Transverse colon (tissue), 4 donors: ENCODE results near the gene SPACA4. TPM values are rescaled to one million over a fixed set of nuclear protein-coding genes. Genes with fewer than 3 reads are reported as not detected.

Experiments
- DNase-seq: peaks from one replicate; pipeline ENCODE4 v3.0.0-alpha.2; 2019
- H3K27ac ChIP-seq, 4 donors: fragments of 200-600 bp; sonication (generic); 2 replicates each; pipeline ENCODE4 v1.5.1; 2016 to 2018; ENCODE audit warnings: inconsistent platforms in 4 of 4
- H3K27me3 ChIP-seq: fragments of 200-600 bp; sonication (generic); 2 replicates; pipeline ENCODE4 v1.5.1; 2017; ENCODE audit warnings: inconsistent platforms
- H3K36me3 ChIP-seq, 4 donors: fragments of 200-600 bp; sonication (generic); 2 replicates each; pipeline ENCODE4 v1.5.1; 2017 to 2019; ENCODE audit warnings: inconsistent platforms in 4 of 4
- H3K4me1 ChIP-seq, 4 donors: fragments of 200-600 bp; sonication (generic); 2 replicates each; pipeline ENCODE4 v1.5.1; 2017 to 2020; ENCODE audit warnings: inconsistent platforms in 4 of 4
- H3K4me3 ChIP-seq, 4 donors: fragments of 200-600 bp; sonication (generic); 1 replicate in 1 of 4; 2 replicates in 3 of 4; pipeline versions ENCODE4 v1.5.1 to v1.6.1; 2017 to 2019; ENCODE audit warnings: inconsistent platforms in 4 of 4
- H3K9me3 ChIP-seq, 2 donors: fragments of 200-600 bp; sonication (generic); 2 replicates each; pipeline ENCODE4 v1.5.1; 2017 to 2019; ENCODE audit warnings: inconsistent platforms in 2 of 2
- EP300 ChIP-seq: sonication (generic); formaldehyde crosslinking; IDR thresholded peaks from one replicate; pipeline ENCODE4 v1.6.1; 2017; ENCODE audit warnings: antibody characterized with exemption, low read depth
- POLR2A ChIP-seq: fragments of 450-650 bp; IDR thresholded peaks from one replicate; pipeline ENCODE4 v1.6.1; 2016; ENCODE audit warnings: antibody characterized with exemption, mild to moderate bottlenecking, moderate library complexity
- POLR2AphosphoS5 ChIP-seq, 3 donors: sonication (generic); formaldehyde crosslinking; IDR thresholded peaks; one replicate each; pipeline ENCODE4 v1.6.1; 2016; ENCODE audit warnings: antibody characterized with exemption in 3 of 3
- WGBS, 2 donors: methylation state at CpG; one replicate each; pipeline ENCODE4 v1.1.5; 2018; ENCODE audit warnings: low coverage in 1 of 2; 5-methylcytosine and 5-hydroxymethylcytosine counted together
- in situ Hi-C, 4 donors: fragments of 200-750 bp; cut with MboI; loops; one replicate each; pipeline versions ENCODE4 v1.15.0 to v1.15.1; 2017; ENCODE audit warnings: low sequenced_read_pairs in 3 of 4, low pct_ligation_motif_present in 1 of 4, low pct_unique_long_range_greater_than_20kb in 1 of 4
- intact Hi-C: fragments of 100-400 bp; cut with DNase I; formaldehyde crosslinking; loops from one replicate; pipeline ENCODE4 v1.15.1; 2023; ENCODE audit warnings: low total_unique reads
- total RNA-seq, 4 donors: library from RNA; depleted of rRNA; stranded (reverse); fragments of >200 nt; gene quantifications; one replicate each; pipeline ENCODE4 v1.1.0, GENCODE V29; 2016
- TF ChIP-seq, protein P1 (sequence below), 5 experiments: fragments of 200-600 bp in 3 of 5; fragments of 450-650 bp in 2 of 5; sonication (generic) in 3 of 5; IDR thresholded peaks; 1 replicate in 2 of 5; 2 replicates in 3 of 5; pipeline ENCODE4 v1.5.1; 2016 to 2017; ENCODE audit warnings: antibody characterized with exemption in 5 of 5, inconsistent platforms in 3 of 5, mild to moderate bottlenecking in 2 of 5, moderate library complexity in 1 of 5

SPACA4 gene
- total RNA-seq, 4 donors from 2014 or later: not detected

DNA sequence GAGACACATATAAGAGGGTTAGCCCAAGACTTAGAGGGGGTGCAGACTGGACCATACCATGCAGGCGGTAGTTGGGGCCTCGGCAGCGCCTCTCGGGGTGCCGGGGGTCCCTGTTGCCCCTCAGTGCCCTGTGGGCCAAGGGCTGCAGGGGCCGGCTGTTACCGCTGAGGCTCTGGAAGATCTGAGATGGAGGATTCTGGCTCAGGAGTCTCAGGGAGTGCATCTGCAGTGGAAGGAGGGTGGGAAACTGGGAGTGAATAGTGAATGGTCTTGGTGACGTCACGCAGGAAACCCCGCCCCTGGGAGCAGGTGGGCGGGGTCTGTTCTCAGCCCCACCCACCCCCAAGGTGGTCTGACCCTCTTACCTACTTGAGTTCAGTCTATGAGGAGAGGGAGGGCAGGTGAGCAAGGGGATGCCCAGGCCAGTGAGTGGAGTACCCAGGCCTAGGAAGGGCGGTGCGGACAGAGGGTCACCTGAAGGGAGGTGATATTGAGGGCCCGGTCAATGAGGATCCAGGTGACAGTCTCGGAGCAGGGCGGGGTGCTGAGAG is 32.4 kb downstream of the SPACA4 start:
- WGBS, 2 donors: 76% methylated on average over 16 of the region's 16 CpGs; no CpG with 5 or more reads in 1 of the 2 donors
- Histone ChIP-seq H3K9me3 (no peaks in the 10 kb centered on the region), H3K27ac (peak overlapping the region; percentile 94 to 98 (median 97)), H3K4me3 (peak overlapping the region in 1 of 4 donors; percentile 85), H3K4me1 (peaks cover 15 to 40% (median 27%) of the 10 kb centered on the region in 4 donors), H3K27me3 (no peaks in the 10 kb centered on the region), H3K36me3 (no peaks in the 10 kb centered on the region)
- intact Hi-C loops (no loop called here), in situ Hi-C loops (no loop called here)
- DNase-seq: peak; percentile 24
- TF ChIP-seq EP300 (no peak), POLR2AphosphoS5 (IDR thresholded peaks at IDR 0.05) (no peak), POLR2A (no peak)
- TF ChIP-seq, protein P1, sequence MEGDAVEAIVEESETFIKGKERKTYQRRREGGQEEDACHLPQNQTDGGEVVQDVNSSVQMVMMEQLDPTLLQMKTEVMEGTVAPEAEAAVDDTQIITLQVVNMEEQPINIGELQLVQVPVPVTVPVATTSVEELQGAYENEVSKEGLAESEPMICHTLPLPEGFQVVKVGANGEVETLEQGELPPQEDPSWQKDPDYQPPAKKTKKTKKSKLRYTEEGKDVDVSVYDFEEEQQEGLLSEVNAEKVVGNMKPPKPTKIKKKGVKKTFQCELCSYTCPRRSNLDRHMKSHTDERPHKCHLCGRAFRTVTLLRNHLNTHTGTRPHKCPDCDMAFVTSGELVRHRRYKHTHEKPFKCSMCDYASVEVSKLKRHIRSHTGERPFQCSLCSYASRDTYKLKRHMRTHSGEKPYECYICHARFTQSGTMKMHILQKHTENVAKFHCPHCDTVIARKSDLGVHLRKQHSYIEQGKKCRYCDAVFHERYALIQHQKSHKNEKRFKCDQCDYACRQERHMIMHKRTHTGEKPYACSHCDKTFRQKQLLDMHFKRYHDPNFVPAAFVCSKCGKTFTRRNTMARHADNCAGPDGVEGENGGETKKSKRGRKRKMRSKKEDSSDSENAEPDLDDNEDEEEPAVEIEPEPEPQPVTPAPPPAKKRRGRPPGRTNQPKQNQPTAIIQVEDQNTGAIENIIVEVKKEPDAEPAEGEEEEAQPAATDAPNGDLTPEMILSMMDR (IDR thresholded peaks at IDR 0.05): no peak

DNA sequence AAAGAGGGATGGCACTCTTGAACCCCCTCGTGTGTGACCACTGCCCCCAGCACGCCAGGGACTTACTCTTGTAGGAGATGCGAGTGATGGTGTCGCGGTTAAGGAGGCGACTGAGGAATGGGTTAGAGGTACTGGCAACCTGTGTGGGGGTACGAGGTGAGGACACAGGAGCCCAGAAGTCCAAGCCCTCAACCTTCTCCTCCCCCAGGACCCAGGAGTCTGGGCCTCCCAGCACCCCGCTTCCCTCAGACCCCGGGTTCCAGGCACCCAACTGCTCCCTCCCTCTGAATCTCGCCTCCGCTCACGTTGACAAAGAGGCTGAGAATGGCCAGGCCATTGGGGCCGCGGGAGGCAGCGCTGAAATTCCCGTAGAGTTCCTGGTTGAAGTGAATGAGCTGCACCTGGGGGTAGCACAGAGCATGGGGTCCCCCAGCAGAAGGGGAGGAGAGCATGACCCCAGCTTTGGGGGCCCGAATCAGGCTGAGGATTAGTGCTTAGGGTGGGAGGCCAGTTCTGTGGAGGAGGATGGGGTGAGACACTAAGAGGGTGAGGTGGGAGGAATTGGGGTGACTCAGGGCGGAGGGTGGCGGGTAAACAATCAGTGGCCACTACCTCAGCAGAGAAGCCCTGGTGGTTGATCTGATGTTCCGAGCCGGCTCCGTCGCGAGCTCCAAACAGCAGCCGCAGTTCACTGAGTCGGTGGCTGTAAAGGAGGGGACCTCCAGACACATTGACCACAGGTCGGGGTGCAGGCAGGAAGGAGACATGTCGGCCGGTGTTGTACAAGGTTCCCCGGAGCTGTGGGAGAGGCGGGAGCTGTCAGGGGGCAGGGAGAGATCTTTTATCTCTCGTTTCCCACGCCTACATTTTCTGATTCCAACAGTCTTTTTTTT is 33.2 kb downstream of the SPACA4 start:
- no peaks in the 10 kb centered on the region for H3K36me3 ChIP-seq
- 80 to 83% methylated on average over 7 to 33 of the region's 33 CpGs for WGBS, 2 donors
- no peak for DNase-seq
- TF ChIP-seq EP300 (no peak), POLR2AphosphoS5 (IDR thresholded peaks at IDR 0.05) (no peak), POLR2A (no peak)
- TF ChIP-seq, protein P1 (IDR thresholded peaks at IDR 0.05): no peak
- H3K27ac ChIP-seq: no peak overlapping the region
- H3K9me3 ChIP-seq: no peaks in the 10 kb centered on the region
- H3K27me3 ChIP-seq: no peaks in the 10 kb centered on the region
- intact Hi-C loops: no loop called here
- no peak overlapping the region for H3K4me3 ChIP-seq
- in situ Hi-C loops: loop anchor here in 1 of 4 donors (10.0 kb wide), 1 partner anchor 105 kb away; the partner anchor contains the start of genes IZUMO1 and RASIP1
- H3K4me1 ChIP-seq: peaks cover 10 to 33% (median 22%) of the 10 kb centered on the region in 4 donors

DNA sequence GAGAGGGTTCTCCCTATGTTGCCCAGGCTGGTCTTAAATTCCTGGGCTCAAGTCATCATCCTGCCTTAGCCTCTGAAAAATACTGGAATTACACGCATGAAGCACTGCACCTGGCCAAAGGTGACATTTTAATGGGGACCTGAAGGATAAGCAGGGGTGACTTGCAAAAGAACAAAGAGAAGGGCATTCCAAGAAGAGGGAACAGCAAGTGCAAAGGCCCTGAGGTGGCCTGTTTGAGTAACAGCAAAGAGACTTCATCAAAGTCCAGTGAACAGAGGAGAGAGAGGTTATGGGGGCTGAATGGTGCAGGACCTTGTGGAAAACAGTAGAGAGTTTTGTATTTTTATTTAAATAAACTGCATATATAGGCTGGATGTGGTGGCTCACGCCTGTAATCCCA is 35.3 kb downstream of the SPACA4 start:
- intact Hi-C loops (no loop called here), in situ Hi-C loops (loop anchor here in 1 of 4 donors (10.0 kb wide), 1 partner anchor 103 kb away; the partner anchor contains the start of genes IZUMO1 and RASIP1)
- H3K4me1 ChIP-seq: peaks cover 13 to 32% (median 22%) of the 10 kb centered on the region in 4 donors
- H3K36me3 ChIP-seq: no peaks in the 10 kb centered on the region
- no peak overlapping the region for H3K27ac ChIP-seq
- TF ChIP-seq EP300: no peak
- TF ChIP-seq POLR2A: no peak
- TF ChIP-seq, protein P1 (IDR thresholded peaks at IDR 0.05): no peak
- TF ChIP-seq POLR2AphosphoS5 (IDR thresholded peaks at IDR 0.05): no peak
- no peaks in the 10 kb centered on the region for H3K9me3 ChIP-seq
- no peak overlapping the region for H3K4me3 ChIP-seq
- no peaks in the 10 kb centered on the region for H3K27me3 ChIP-seq
- WGBS, 2 donors: 71 to 91% methylated on average over 1 to 2 of the region's 2 CpGs
- no peak for DNase-seq

DNA sequence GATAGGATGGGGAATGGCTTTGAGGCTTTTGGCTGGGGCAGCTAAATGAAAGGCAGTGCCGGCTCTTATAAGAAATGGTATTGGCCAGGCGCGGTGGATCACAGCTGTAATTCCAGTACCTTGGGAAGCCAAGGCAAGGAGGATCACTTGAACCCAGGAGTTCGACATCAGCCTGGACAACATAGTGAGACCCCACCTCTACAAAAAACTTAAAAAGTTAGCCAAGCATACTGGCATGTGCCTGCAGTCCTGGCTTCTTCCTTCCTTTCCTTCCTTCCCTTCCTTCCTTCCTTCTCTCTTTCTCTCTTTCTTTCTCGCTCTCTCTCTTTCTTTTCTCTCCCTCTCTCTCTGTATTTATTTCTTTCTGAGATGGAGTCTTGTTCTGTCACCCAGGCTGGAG is 36.3 kb downstream of the SPACA4 start:
- no peaks in the 10 kb centered on the region for H3K27me3 ChIP-seq
- WGBS, 2 donors: 87 to 91% methylated on average over 5 of the region's 5 CpGs
- no peak overlapping the region for H3K27ac ChIP-seq
- no peak for DNase-seq
- H3K9me3 ChIP-seq: no peaks in the 10 kb centered on the region
- H3K4me1 ChIP-seq: peaks cover 13 to 28% (median 21%) of the 10 kb centered on the region in 4 donors
- no peak overlapping the region for H3K4me3 ChIP-seq
- H3K36me3 ChIP-seq: no peaks in the 10 kb centered on the region
- in situ Hi-C loops (loop anchor here in 1 of 4 donors (10.0 kb wide), 1 partner anchor 102 kb away; the partner anchor contains the start of genes IZUMO1 and RASIP1), intact Hi-C loops (no loop called here)
- TF ChIP-seq POLR2A (no peak), EP300 (no peak), POLR2AphosphoS5 (IDR thresholded peaks at IDR 0.05) (no peak)
- TF ChIP-seq, protein P1 (IDR thresholded peaks at IDR 0.05): no peak
